SK-N-SH treated with all-trans-retinoic acid at 6 μM for 48 hours (cell line): ENCODE measurements around the gene MTA3.

Experiments
- ATAC-seq: fragments of 200-7000 bp; cut with Tn5 transposase; 3 replicates; pipeline ENCODE4 v1.9.1; 2020; ENCODE audit warnings: mild to moderate bottlenecking, moderate library complexity
- BACH2 ChIP-seq: fragments of 250-450 bp; sonication (Bioruptor Pico); IDR thresholded peaks from 2 replicates; pipeline ENCODE4 v1.9.0; 2021; ENCODE audit warnings: mild to moderate bottlenecking, borderline replicate concordance
- CREB5 ChIP-seq: fragments of 250-450 bp; sonication (Bioruptor Pico); IDR thresholded peaks from 2 replicates; pipeline ENCODE4 v1.5.1; 2020; ENCODE audit warnings: low read depth, mild to moderate bottlenecking, moderate library complexity
- CSRNP3 ChIP-seq: fragments of 250-450 bp; sonication (Bioruptor Pico); IDR thresholded peaks from 2 replicates; pipeline ENCODE4 v1.5.1; 2021; ENCODE audit warnings: mild to moderate bottlenecking, moderate library complexity
- ESRRG ChIP-seq: fragments of 250-450 bp; sonication (Bioruptor Pico); IDR thresholded peaks from 2 replicates; pipeline ENCODE4 v1.6.1; 2021; ENCODE audit warnings: mild to moderate bottlenecking
- GLIS3 ChIP-seq: fragments of 250-450 bp; sonication (Bioruptor Pico); IDR thresholded peaks from 2 replicates; pipeline ENCODE4 v1.5.0; 2020; ENCODE audit warnings: mild to moderate bottlenecking, moderate library complexity
- ISL1 ChIP-seq: fragments of 250-450 bp; sonication (Bioruptor Pico); IDR thresholded peaks from 2 replicates; pipeline ENCODE4 v2.1.2; 2022; ENCODE audit warnings: mild to moderate bottlenecking, moderate library complexity
- OSR1 ChIP-seq: fragments of 250-450 bp; sonication (Bioruptor Pico); IDR thresholded peaks from 2 replicates; pipeline ENCODE4 v1.8.0; 2022; ENCODE audit warnings: moderate library complexity, mild to moderate bottlenecking, inconsistent platforms
- PATZ1 ChIP-seq: fragments of 250-450 bp; sonication (Bioruptor Pico); IDR thresholded peaks from 2 replicates; pipeline ENCODE4 v1.8.0; 2020; ENCODE audit warnings: mild to moderate bottlenecking, moderate library complexity, borderline replicate concordance
- RARB ChIP-seq: fragments of 250-450 bp; sonication (Bioruptor Pico); IDR thresholded peaks from 2 replicates; pipeline ENCODE4 v1.8.0; 2021; ENCODE audit warnings: mild to moderate bottlenecking, moderate library complexity
- SNAI2 ChIP-seq: fragments of 250-450 bp; sonication (Bioruptor Pico); IDR thresholded peaks from 2 replicates; pipeline ENCODE4 v1.5.0; 2020; ENCODE audit warnings: mild to moderate bottlenecking, moderate library complexity
- TOX ChIP-seq: fragments of 250-450 bp; sonication (Bioruptor Pico); IDR thresholded peaks from 2 replicates; pipeline ENCODE4 v1.8.0; 2021; ENCODE audit warnings: mild to moderate bottlenecking, moderate library complexity, borderline replicate concordance
- TSHZ2 ChIP-seq: fragments of 250-450 bp; sonication (Bioruptor Pico); IDR thresholded peaks from 2 replicates; pipeline ENCODE4 v1.5.0; 2020; ENCODE audit warnings: mild to moderate bottlenecking, moderate library complexity
- ZC3H10 ChIP-seq: fragments of 250-450 bp; sonication (Bioruptor Pico); IDR thresholded peaks from 2 replicates; pipeline ENCODE4 v1.5.1; 2021; ENCODE audit warnings: mild to moderate bottlenecking, moderate library complexity
- ZFP3 ChIP-seq: fragments of 250-450 bp; sonication (Bioruptor Pico); IDR thresholded peaks from 2 replicates; pipeline ENCODE4 v1.5.0; 2020; ENCODE audit warnings: mild to moderate bottlenecking, moderate library complexity
- ZFP30 ChIP-seq: fragments of 450-650 bp; formaldehyde crosslinking; IDR thresholded peaks from 2 replicates; pipeline ENCODE4 v1.5.0; 2022; ENCODE audit warnings: mild to moderate bottlenecking, moderate library complexity
- ZNF565 ChIP-seq: fragments of 450-650 bp; formaldehyde crosslinking; conservative IDR thresholded peaks from 2 replicates; pipeline ENCODE4 v1.5.0; 2020; ENCODE audit warnings: low read depth, mild to moderate bottlenecking, moderate library complexity
- ZNF70 ChIP-seq: fragments of 450-650 bp; formaldehyde crosslinking; IDR thresholded peaks from 2 replicates; pipeline ENCODE4 v1.5.0; 2020; ENCODE audit warnings: mild to moderate bottlenecking, moderate library complexity
- ZNF8 ChIP-seq: fragments of 450-650 bp; formaldehyde crosslinking; IDR thresholded peaks from 2 replicates; pipeline ENCODE4 v1.5.0; 2020; ENCODE audit warnings: mild to moderate bottlenecking, moderate library complexity

Gene MTA3

GRCh38 chr2:42752816-42753813 lies 184.7 kb downstream of the MTA3 start:
- no peak for ATAC-seq
- TF ChIP-seq ZNF565 (no peak), TOX (CRISPR knock-in tag) (no peak), ZNF70 (CRISPR knock-in tag) (no peak), ZNF8 (CRISPR knock-in tag) (no peak), ZFP3 (CRISPR knock-in tag) (no peak), TSHZ2 (CRISPR knock-in tag) (no peak), CSRNP3 (CRISPR knock-in tag) (no peak), PATZ1 (CRISPR knock-in tag) (no peak)
- TF ChIP-seq, all 23 proteins: peak for 0

GRCh38 chr2:42754021-42754775 lies 185.8 kb downstream of the MTA3 start:
- peak; percentile 26 for ATAC-seq

GRCh38 chr2:42754776-42755140 lies 186.3 kb downstream of the MTA3 start:
- peak; percentile 36 for ATAC-seq
- TF ChIP-seq SNAI2 (CRISPR knock-in tag), result no peak
- no peak for TF ChIP-seq ZC3H10
- no peak for TF ChIP-seq PATZ1 (CRISPR knock-in tag)
- no peak for TF ChIP-seq ZFP30 (CRISPR knock-in tag)
- TF ChIP-seq CREB5, result no peak

More at GRCh38 chr2:42754021-42754775, 185.8 kb downstream of the MTA3 start:
- TF ChIP-seq ZNF565 (no peak), ISL1 (CRISPR knock-in tag) (no peak), ZC3H10 (no peak), ZFP3 (CRISPR knock-in tag) (no peak), CREB5 (no peak), BACH2 (CRISPR knock-in tag) (no peak), TOX (CRISPR knock-in tag) (no peak), ZFP30 (CRISPR knock-in tag) (no peak), GLIS3 (CRISPR knock-in tag) (no peak), RARB (CRISPR knock-in tag) (no peak), ZNF70 (CRISPR knock-in tag) (no peak), ESRRG (no peak), OSR1 (CRISPR knock-in tag) (no peak)
- TF ChIP-seq, all 23 proteins: peak for 0
